Measurements from ENCODE around the gene TMEM184A. TPM values are rescaled to one million over a fixed set of nuclear protein-coding genes. Genes with fewer than 3 reads are reported as not detected.

TMEM184A gene
- total RNA-seq, 1 experiment from 2014 or later = 0.11 TPM

DNA sequence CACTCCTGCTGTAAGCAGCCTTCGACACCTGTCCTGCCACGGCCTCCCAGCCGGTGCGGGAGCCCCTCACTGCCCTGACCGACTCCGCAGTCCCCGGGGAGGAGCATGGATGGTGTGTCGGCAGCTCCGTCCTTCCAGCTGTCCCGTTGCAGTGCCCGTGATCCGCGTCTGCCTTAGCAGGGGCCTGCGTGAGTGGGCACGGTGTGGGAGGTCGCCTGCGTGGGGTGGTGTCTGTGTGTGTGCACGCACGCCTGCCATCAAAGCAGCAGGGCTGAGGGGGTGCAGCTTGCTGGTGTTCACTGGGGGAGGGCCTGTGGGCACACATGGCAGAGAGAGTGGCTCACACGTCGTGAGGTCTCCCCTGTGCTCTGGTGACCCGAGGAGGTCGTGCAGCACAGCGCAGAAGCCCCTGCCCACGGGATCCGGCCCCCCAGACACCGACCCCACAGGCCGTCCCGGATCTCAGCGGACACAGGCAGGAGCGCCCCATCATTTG is 15.2 kb downstream of the TMEM184A start:
- DNase-seq (ENCODE audit: low read depth) = no peak

DNA sequence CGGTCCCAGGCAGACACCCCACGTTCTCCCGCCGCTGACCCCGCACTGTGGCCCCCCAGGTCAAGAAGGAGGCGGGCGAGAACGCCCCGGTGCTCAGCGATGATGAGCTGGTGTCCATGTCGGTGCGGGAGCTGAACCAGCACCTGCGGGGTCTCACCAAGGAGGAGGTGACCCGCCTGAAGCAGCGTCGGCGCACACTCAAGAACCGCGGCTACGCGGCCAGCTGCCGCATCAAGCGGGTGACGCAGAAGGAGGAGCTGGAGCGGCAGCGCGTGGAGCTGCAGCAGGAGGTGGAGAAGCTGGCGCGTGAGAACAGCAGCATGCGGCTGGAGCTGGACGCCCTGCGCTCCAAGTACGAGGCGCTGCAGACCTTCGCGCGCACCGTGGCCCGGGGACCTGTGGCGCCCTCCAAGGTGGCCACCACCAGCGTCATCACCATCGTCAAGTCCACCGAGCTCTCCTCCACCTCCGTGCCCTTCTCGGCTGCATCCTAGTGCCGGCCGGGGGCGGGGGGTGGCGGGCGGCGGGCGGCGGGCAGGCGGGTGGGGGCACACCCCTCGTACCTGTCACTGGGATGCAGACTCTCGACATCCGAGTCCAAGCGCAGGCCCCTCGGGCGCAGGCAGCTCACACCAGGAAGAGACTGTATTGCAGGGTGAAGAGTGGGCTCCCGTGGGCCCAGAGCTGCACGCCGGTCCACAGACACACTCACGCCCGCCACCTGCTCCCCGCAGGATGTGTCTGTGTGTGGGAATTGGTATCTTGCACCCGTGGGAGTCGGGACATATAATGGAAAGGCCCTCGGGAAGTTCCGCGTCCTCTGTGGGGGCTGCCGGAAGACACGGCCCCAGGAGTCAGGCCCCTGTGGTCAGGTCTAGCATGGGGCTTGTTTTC is 15.9 kb downstream of the TMEM184A start:
- no peak for DNase-seq (ENCODE audit: low read depth)

GRCh38 chr7:1539181-1539881 is 16.7 kb downstream of the TMEM184A start:
- no peak for DNase-seq (ENCODE audit: low read depth)

DNA sequence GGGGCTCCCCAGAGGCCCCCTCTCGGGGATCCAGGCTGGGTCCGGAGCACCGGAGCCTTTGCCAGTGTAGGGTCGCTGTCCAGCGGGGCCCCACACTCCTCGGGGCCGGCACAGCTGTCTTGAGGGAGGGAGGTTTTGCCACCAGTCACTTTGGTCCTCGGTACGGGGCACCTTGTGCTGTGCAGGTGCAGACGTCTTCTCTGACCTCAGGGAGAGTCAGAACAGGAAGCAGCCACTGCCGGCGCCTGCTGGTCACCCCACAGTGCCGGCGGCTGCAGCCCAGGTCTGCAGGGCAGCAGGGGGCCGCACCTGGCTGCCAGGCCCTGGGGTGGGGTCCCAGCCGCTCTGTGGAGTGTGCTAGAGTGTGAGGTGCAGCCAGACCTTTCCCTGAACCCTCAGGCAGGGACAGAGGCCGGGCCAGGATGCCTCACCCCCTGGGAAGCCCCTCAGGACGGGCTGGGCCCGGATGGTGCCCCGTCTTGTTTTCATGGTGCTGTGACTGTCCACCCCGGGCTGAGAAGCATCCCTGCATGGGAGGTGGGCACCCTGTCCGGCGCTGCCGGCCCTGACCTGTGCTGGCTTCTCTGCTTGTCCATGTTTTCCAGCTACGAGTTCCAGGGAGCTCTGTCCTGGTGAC is 17.3 kb downstream of the TMEM184A start:
- no peak for DNase-seq (ENCODE audit: low read depth)

- DNase-seq (ENCODE audit: low read depth) = peak; percentile 87
Measured at GRCh38 chr7:1537535-1538412, 18.2 kb downstream of the TMEM184A start.

DNA sequence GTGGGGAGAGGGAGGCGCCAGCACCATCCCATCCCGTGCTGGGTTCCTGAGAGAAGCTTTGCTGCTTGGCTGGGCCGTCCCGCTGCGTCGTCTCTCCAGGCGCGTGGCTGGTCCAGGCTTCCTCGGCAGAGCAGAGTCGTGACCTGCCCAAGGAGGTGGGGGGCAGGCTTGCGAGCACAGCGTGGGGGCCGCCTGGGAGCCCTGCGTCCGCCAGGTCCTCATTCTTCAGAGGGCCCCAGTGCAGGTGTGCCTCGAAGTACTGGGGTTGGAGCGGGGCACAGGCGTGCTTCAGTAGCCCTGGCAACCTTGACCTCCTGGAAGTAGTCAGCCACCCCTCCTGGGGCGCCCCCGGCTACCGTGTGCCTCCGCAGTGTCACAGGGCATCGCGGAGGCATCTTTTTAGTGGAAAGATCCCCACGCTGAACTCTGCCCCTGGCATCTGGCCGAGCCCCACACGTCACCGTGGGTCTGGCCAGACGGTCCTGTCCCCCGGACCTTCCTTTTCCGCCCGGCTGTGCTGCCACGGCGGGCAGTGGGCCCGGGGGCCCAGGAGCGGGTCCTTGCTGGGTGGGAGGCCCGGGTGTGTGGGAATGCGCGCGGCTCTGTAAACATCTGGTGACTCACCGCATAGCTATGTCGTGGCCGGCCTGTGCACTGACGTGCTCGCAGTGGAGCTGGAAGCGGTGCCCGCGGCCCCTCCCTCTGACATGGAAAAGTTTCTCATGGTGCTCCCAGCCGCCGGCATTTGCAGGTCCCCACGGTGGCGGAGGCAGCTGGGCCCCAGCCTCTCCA is 19.1 kb downstream of the TMEM184A start:
- DNase-seq (ENCODE audit: low read depth) = peak; percentile 97

GRCh38 chr7:1536455-1536742 is 19.6 kb downstream of the TMEM184A start:
- no peak for DNase-seq (ENCODE audit: low read depth)

GRCh38 chr7:1535701-1536454 is 20.1 kb downstream of the TMEM184A start:
- DNase-seq (ENCODE audit: low read depth) = no peak

DNA sequence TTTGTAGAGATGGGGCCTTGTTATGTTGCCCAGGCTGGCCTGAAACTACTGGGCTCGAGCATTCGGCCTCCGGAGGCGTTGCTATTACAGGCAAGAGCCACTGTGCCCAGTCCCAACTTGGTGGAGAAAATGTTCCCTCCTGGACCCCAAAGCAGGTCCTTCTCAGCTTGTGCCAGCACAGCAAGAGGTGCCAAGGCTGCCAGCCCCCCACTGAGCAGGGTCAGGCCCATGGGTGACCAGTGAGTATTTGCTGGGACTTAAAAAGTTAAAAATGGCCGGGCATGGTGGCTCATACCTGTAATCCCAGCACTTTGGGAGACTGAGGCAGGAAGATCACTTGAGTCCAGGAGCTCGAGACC is 20.9 kb downstream of the TMEM184A start:
- no peak for DNase-seq (ENCODE audit: low read depth)

- no peak for DNase-seq (ENCODE audit: low read depth)
Measured at GRCh38 chr7:1534330-1535099, 21.5 kb downstream of the TMEM184A start.

GRCh38 chr7:1533547-1534329 is 22.3 kb downstream of the TMEM184A start:
- peak; percentile 87 for DNase-seq (ENCODE audit: low read depth)

DNA sequence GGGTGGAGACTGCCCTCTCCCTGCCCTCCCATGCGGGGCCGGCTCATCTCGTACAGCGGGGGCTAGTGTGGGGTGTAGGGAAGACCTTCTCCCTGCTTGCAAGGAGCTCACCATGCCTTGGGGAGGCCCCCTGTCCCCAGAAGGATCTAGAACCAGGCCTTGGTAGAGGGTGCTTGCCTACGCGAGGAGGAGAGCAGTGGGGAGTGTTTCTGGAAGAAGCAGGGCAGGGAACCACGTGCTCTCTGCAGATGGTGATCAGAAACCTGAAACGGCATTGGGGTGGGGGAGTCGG is 22.8 kb downstream of the TMEM184A start:
- no peak for DNase-seq (ENCODE audit: low read depth)

DNA sequence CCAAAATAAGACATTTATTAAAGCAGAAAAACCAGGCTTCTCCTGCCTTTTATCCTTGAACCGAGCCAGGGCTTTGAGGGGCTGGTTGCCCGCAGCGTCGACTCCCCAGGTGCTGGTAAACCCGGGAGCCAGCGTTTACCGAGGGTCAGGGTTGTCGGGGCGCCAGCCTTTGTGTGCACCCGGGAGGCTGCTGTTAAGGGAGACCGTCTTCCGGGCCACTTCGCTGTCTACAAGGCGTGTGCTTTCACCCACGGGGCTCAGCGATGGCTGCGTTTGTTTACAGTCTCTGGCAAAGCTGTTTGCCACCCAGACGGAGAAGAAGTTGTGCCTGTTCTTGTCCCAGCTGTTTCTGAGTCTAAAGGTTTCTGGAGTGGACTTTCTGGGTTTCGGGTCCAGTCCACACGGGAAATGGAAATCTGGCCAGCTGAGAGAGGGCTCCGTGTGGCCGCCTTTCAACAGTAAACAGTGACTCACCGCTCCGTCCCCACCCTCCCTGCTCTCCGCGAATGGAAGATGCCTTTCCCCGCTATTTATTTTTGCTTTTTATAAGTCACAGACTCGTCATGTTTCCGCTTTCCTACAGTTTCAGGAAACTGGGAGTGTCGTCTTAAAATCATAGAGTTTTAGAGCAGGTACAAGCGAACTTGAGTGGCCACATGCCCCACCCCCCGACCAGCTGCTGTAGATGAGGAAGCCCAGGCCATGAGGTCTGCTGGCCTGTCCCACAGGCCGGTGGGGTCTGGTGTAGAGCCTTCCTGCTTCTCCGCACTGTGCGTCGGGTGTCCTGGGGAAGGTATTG is 23.4 kb downstream of the TMEM184A start:
- DNase-seq (ENCODE audit: low read depth) = peak; percentile 93

DNA sequence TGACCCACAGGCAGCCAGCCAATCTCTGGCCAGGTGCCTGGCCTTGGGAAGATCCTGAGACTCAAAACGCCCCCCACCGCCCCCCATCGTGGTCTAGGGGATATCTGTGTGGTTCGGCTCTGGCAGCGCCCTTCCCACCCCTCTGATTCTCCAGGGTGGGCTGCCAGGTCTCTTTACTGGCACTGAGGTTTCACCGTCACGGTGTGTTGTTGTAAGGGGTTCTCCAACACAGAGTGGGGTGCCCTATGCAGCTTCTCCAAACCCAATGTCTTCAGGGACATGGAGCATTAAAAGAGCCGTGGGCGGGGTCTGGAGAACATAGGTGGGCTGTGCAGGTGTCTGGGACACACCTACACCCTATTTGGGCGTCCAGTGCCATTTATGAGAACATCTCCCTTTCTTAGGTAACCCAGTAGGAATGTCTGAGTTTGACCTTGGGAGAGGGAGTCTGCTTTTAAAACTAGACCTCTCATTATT is 24.0 kb downstream of the TMEM184A start:
- DNase-seq (ENCODE audit: low read depth) = no peak

- no peak for DNase-seq (ENCODE audit: low read depth)
Measured at GRCh38 chr7:1531263-1531978, 24.6 kb downstream of the TMEM184A start.

DNA sequence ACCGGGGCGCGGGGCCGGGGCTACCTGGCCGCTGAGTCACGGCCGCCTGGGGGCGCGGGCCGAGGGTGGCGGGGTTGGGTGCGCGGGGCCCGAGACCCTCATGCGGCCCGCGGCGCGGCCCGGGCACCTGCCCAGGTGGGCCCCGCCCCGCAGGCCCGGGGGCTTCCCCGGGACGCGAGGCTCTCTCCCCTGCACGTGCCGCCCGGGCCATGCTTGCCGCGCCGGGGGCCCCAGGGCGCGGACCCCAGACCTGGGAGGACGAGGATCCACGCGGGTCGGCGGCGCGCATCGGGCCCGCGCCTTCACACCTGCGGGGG is 25.1 kb downstream of the TMEM184A start:
- DNase-seq (ENCODE audit: low read depth) = no peak
